Measurements from ENCODE around the gene JPH2. TPM values are rescaled to one million over a fixed set of nuclear protein-coding genes. Genes with fewer than 3 reads are reported as not detected.

The JPH2 gene
- total RNA-seq, 1 donor from 2014 or later: 4.9 TPM

- Mint-ChIP-seq H3K4me3 (no peak overlapping the region), H3K36me3 (no peaks in the 10 kb centered on the region), H3K27me3 (peaks cover 15% of the 10 kb centered on the region), H3K4me1 (ENCODE audit: unreplicated experiment) (no peaks in the 10 kb centered on the region), H3K9me3 (no peaks in the 10 kb centered on the region), H3K27ac (no peak overlapping the region)
- no peak for TF ChIP-seq CTCF (conservative IDR thresholded peaks at IDR 0.05)
- peak; percentile 54 for DNase-seq (ENCODE audit: extremely low spot score, unreplicated experiment)
Observed at GRCh38 chr20:44067650-44068081, 119.3 kb downstream of the JPH2 start.

GRCh38 chr20:44066645-44067606 lies 120.1 kb downstream of the JPH2 start:
- H3K9me3 Mint-ChIP-seq: no peaks in the 10 kb centered on the region
- no peaks in the 10 kb centered on the region for H3K36me3 Mint-ChIP-seq
- H3K4me3 Mint-ChIP-seq: no peak overlapping the region
- peaks cover 13% of the 10 kb centered on the region for H3K27me3 Mint-ChIP-seq
- no peaks in the 10 kb centered on the region for H3K4me1 Mint-ChIP-seq (ENCODE audit: unreplicated experiment)
- TF ChIP-seq CTCF (conservative IDR thresholded peaks at IDR 0.05): no peak
- H3K27ac Mint-ChIP-seq: no peak overlapping the region
- peak; percentile 59 for DNase-seq (ENCODE audit: extremely low spot score, unreplicated experiment)

GRCh38 chr20:44065401-44066340 lies 121.3 kb downstream of the JPH2 start:
- H3K4me3 Mint-ChIP-seq: no peak overlapping the region
- DNase-seq (ENCODE audit: extremely low spot score, unreplicated experiment): peak; percentile 63
- no peak for TF ChIP-seq CTCF (conservative IDR thresholded peaks at IDR 0.05)
- H3K27me3 Mint-ChIP-seq: peaks cover 16% of the 10 kb centered on the region
- H3K27ac Mint-ChIP-seq: no peak overlapping the region
- H3K4me1 Mint-ChIP-seq (ENCODE audit: unreplicated experiment): no peaks in the 10 kb centered on the region
- no peaks in the 10 kb centered on the region for H3K36me3 Mint-ChIP-seq
- no peaks in the 10 kb centered on the region for H3K9me3 Mint-ChIP-seq

- H3K4me1 Mint-ChIP-seq (ENCODE audit: unreplicated experiment): no peaks in the 10 kb centered on the region
- H3K36me3 Mint-ChIP-seq: no peaks in the 10 kb centered on the region
- TF ChIP-seq CTCF (conservative IDR thresholded peaks at IDR 0.05): no peak
- DNase-seq (ENCODE audit: extremely low spot score, unreplicated experiment): peak; percentile 58
- H3K9me3 Mint-ChIP-seq: no peaks in the 10 kb centered on the region
- H3K4me3 Mint-ChIP-seq: no peak overlapping the region
- H3K27ac Mint-ChIP-seq: no peak overlapping the region
- peaks cover 22% of the 10 kb centered on the region for H3K27me3 Mint-ChIP-seq
Observed at GRCh38 chr20:44064501-44065400, 122.2 kb downstream of the JPH2 start.

Other genes starting within 250 kb of the JPH2 start
- 31.1 and 38.4 TPM in 2 replicates for gene OSER1, start 23.6 kb upstream of the JPH2 start, total RNA-seq (ENCODE audit: low replicate concordance)
- 1.3 and 1.8 TPM in 2 replicates for gene GDAP1L1, start 60.1 kb upstream of the JPH2 start, total RNA-seq (ENCODE audit: low replicate concordance)
- gene FITM2, start 124.0 kb upstream of the JPH2 start, total RNA-seq (ENCODE audit: low replicate concordance): 5.7 and 7.1 TPM in 2 replicates
- gene R3HDML, start 149.9 kb upstream of the JPH2 start, total RNA-seq (ENCODE audit: low replicate concordance): not detected in 2 replicates
- 19.9 and 41.7 TPM in 2 replicates for gene HNF4A, start 168.5 kb upstream of the JPH2 start, total RNA-seq (ENCODE audit: low replicate concordance)

Data from type B pancreatic cell (in vitro differentiated cells).